Measurements from ENCODE around the gene NUDT19.

- TF ChIP-seq CTCF (IDR thresholded peaks at IDR 0.05): no peak
- TF ChIP-seq POLR2A (IDR thresholded peaks at IDR 0.05): no peak
Observed at GRCh38 chr19:32647361-32647760, 44.3 kb upstream of the NUDT19 start.
